A673 (cell line): ENCODE data around the gene PIAS1.

Experiments used
- EZH2 ChIP-seq: fragments of 200-600 bp; sonication (generic); IDR thresholded peaks from 2 replicates; pipeline ENCODE4 v1.6.1; 2017; ENCODE audit warnings: borderline replicate concordance, low read depth, mild to moderate bottlenecking, mixed read lengths, antibody characterized with exemption, low read length; ENCODE audit not compliant: poor library complexity, severe bottlenecking
- TF ChIP-seq, protein P1 (sequence below): fragments of 300-800, 200-600 bp; sonication (generic); conservative IDR thresholded peaks from 2 replicates; pipeline ENCODE4 v1.5.1; 2017; ENCODE audit warnings: low read depth, mild to moderate bottlenecking, antibody characterized with exemption, low read length, moderate library complexity, mixed read lengths

DNA sequence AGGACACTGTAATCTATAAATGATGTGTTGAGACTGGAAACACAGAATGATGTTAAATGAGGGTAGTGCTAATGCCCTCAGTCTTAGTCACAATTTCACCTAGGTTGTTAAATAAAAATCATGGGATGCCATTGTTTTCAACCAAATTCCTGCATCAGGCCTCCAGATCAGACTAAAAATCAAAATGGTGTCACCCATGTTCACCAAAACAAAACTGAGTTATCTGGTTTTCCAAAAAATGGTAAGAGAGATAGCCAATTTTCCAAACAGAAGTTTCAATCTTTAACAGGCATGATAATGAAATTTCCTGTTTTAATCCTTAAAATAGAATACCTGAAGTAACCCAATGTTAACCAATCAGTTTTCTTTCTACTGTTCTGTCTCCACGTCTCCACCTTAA lies 2.2 kb upstream of the PIAS1 start:
- TF ChIP-seq, protein P1, sequence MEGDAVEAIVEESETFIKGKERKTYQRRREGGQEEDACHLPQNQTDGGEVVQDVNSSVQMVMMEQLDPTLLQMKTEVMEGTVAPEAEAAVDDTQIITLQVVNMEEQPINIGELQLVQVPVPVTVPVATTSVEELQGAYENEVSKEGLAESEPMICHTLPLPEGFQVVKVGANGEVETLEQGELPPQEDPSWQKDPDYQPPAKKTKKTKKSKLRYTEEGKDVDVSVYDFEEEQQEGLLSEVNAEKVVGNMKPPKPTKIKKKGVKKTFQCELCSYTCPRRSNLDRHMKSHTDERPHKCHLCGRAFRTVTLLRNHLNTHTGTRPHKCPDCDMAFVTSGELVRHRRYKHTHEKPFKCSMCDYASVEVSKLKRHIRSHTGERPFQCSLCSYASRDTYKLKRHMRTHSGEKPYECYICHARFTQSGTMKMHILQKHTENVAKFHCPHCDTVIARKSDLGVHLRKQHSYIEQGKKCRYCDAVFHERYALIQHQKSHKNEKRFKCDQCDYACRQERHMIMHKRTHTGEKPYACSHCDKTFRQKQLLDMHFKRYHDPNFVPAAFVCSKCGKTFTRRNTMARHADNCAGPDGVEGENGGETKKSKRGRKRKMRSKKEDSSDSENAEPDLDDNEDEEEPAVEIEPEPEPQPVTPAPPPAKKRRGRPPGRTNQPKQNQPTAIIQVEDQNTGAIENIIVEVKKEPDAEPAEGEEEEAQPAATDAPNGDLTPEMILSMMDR: no peak
- TF ChIP-seq EZH2: no peak
